Transverse colon (tissue), 4 donors: ENCODE data around the gene EYS.

Experiments
- CTCF ChIP-seq, 5 experiments: fragments of 200-600 bp in 3 of 5; fragments of 450-650 bp in 2 of 5; sonication (generic) in 3 of 5; IDR thresholded peaks; 1 replicate in 2 of 5; 2 replicates in 3 of 5; pipeline ENCODE4 v1.5.1; 2016 to 2017; ENCODE audit warnings: antibody characterized with exemption in 5 of 5, inconsistent platforms in 3 of 5, mild to moderate bottlenecking in 2 of 5, moderate library complexity in 1 of 5
- POLR2A ChIP-seq: fragments of 450-650 bp; IDR thresholded peaks from one replicate; pipeline ENCODE4 v1.6.1; 2016; ENCODE audit warnings: antibody characterized with exemption, mild to moderate bottlenecking, moderate library complexity
- POLR2AphosphoS5 ChIP-seq, 3 donors: sonication (generic); formaldehyde crosslinking; IDR thresholded peaks; one replicate each; pipeline ENCODE4 v1.6.1; 2016; ENCODE audit warnings: antibody characterized with exemption in 3 of 3

- TF ChIP-seq CTCF (IDR thresholded peaks at IDR 0.05), result no peak
- no peak for TF ChIP-seq POLR2A
- TF ChIP-seq POLR2AphosphoS5 (IDR thresholded peaks at IDR 0.05), result no peak
Observed at GRCh38 chr6:65004283-65004682, 702.7 kb downstream of the EYS start.
